BE2C (cell line): Measurements from ENCODE around the gene SLC25A21.

Experiments
- DNase-seq: peaks from one replicate; pipeline ENCODE4 v3.0.0-alpha.2; 2020
- H3K27me3 ChIP-seq: fragments of 250-450 bp; sonication (Bioruptor Pico); 2 replicates; pipeline ENCODE4 v1.5.1; 2020; ENCODE audit warnings: mild to moderate bottlenecking
- H3K36me3 ChIP-seq: fragments of 250-450 bp; sonication (Bioruptor Pico); 2 replicates; pipeline ENCODE4 v1.5.1; 2020; ENCODE audit warnings: mild to moderate bottlenecking
- H3K4me1 ChIP-seq: fragments of 250-450 bp; sonication (Bioruptor Pico); 2 replicates; pipeline ENCODE4 v1.5.1; 2020
- H3K4me3 ChIP-seq: 2 replicates; pipeline ENCODE4 v1.5.1; 2011; ENCODE audit warnings: low read depth, low read length
- H3K9me3 ChIP-seq: fragments of 250-450 bp; sonication (Bioruptor Pico); 2 replicates; pipeline ENCODE4 v1.5.1; 2020
- CTCF ChIP-seq: IDR thresholded peaks from 2 replicates; pipeline ENCODE4 v1.5.1; 2012; ENCODE audit warnings: mild to moderate bottlenecking, low read depth, low read length

The SLC25A21 gene

GRCh38 chr14:36647824-36648753, 524.3 kb downstream of the SLC25A21 start:
- H3K4me3 ChIP-seq: no peak overlapping the region
- H3K9me3 ChIP-seq: no peaks in the 10 kb centered on the region
- no peaks in the 10 kb centered on the region for H3K4me1 ChIP-seq
- peaks cover 52% of the 10 kb centered on the region for H3K27me3 ChIP-seq
- no peaks in the 10 kb centered on the region for H3K36me3 ChIP-seq
- TF ChIP-seq CTCF: peak; percentile 12; the same call in 1 of the 2 replicates
- no peak for DNase-seq

DNA sequence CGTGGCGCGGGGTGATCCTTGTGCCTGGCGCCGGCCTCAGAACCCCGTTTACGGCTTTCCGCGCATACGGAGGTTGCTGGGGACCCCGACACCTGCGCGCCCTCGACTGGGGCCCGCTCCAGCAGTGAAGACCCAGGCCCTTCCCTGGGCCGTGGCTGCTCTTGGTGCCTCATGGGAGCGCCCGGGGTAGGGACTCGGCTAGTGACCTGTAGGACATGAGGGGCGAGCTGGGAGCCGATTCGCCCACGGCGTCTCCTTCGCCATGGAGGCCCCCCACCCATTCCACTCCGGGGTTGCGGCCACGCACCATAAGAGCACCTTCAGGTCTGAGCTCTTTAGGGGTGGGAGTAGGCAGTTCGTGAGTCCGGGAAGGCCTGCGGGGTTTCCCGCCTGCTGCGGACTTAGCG, 525.0 kb downstream of the SLC25A21 start:
- Histone ChIP-seq H3K4me1 (no peaks in the 10 kb centered on the region), H3K9me3 (no peaks in the 10 kb centered on the region), H3K27me3 (peaks cover 47% of the 10 kb centered on the region), H3K36me3 (no peaks in the 10 kb centered on the region), H3K4me3 (no peak overlapping the region)
- no peak for TF ChIP-seq CTCF
- DNase-seq: no peak

DNA sequence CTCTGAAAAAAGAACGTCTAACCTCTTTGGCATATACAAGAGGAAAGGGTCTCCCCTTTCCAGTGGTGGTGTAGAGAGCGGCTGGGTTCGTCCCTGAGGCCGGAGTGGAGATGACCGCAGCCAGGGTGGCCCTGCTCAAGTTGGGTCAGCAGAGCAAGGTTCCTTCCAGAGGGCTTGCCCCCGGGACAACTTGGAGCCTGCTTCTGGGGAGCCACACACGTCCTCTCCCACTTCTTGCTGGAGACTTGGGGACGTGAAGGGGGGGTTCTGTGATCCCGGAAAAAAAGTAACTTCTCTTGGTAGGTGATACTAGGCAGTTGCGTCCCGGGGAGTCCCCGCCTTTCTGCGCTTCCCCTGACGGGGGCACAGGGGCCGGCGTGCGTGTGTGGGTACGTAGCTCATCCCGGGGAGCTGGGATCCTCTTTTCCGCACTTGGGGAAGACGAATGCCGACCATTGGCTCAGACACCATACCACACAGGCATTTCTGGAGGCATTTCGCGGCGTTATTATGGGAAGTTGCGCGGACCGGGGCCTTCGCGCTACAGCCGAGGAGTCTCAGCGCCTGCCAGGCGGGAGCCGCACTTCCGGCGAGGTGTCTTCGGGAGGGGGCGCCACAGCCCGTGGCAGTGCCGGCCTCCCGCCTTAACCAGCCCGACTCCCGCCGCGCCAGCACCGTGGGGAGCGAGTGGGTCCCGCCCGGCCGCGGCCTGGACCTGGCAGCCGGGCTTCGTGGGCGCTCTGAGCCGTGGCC, 525.6 kb downstream of the SLC25A21 start:
- no peaks in the 10 kb centered on the region for H3K36me3 ChIP-seq
- H3K4me3 ChIP-seq: no peak overlapping the region
- DNase-seq: no peak
- no peaks in the 10 kb centered on the region for H3K4me1 ChIP-seq
- peaks cover 46% of the 10 kb centered on the region for H3K27me3 ChIP-seq
- no peak for TF ChIP-seq CTCF
- no peaks in the 10 kb centered on the region for H3K9me3 ChIP-seq

GRCh38 chr14:36633580-36633979, 538.8 kb downstream of the SLC25A21 start:
- DNase-seq: no peak
- no peaks in the 10 kb centered on the region for H3K36me3 ChIP-seq
- H3K4me1 ChIP-seq: no peaks in the 10 kb centered on the region
- no peak overlapping the region for H3K4me3 ChIP-seq
- no peaks in the 10 kb centered on the region for H3K9me3 ChIP-seq
- H3K27me3 ChIP-seq: no peaks in the 10 kb centered on the region
- no peak for TF ChIP-seq CTCF
